Stimulated activated CD8-positive, alpha-beta memory T cell treated with anti-CD3 and anti-CD28 coated beads, Interleukin-4, amount 100 ng/mL, for 4 hours (primary cell): ENCODE results near the gene SERTAD1.
"Not testable (repeated sequence)": the region's sequence is repeated elsewhere in the genome, so short reads cannot be mapped to it uniquely, and the experiment has no call there.

ENCODE experiments used
- DNase-seq, 2 donors: peaks; one replicate each; pipeline ENCODE4 v3.0.0-alpha.2; 2020; ENCODE audit warnings: low read depth in 2 of 2, low spot score in 1 of 2

SERTAD1 gene

DNA sequence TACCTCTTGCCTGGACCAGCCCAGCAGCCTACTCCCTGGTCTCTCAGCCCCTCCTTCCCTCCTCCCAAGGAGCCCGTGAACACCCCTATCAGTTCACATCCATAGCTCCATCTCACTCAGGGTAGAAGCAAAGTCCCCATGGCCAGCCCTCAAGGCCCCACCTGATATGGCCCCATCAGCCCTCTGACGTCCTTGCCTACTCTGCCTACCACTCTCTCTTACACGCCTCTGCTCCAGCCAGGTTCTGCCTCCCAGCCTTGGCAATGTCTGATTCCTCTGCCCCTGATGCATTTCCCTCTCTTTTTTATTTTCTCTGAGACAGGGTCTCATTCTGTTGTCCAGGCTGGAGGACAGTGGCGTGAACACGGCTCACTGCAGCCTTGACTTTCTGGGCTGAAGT, 26.2 kb upstream of the SERTAD1 start:
- no peak for DNase-seq

DNA sequence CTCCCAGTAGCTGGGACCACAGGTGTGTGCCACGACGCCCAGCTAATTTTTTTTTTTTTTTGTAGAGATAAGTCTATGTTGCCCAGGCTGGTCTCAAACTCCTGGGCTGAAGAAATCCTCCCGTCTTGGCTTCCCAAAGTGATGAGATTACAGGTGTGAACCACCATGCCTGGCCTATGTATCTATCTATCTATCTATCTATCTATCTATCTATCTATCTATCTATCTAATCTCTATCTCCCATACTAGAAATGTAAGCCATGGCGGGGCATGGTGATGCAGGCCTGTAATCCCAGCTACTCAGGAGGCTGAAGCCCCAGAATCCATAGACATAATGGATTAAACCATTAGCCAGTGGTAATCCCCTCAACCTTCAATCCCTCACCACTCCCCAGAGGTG, 24.9 kb upstream of the SERTAD1 start:
- DNase-seq = no peak

DNA sequence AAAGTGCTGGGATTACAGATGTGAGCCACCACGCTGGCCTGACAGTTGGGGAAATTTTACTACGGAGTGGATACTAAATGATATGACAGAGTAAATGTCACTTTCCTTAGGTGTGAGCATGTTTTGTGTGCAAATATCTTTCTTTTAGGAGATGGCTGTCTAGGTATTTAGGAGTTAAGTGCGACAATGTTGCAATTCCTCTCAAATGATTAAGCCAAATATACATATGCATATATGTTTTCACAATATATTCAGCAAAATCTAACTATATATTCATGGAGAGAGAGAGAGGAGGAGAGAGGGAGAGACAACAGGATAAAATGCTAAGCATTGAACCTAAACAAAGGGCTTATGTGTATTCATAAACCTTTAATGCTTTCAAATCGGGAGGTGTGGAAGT, 23.7 kb upstream of the SERTAD1 start:
- DNase-seq = no peak

DNA sequence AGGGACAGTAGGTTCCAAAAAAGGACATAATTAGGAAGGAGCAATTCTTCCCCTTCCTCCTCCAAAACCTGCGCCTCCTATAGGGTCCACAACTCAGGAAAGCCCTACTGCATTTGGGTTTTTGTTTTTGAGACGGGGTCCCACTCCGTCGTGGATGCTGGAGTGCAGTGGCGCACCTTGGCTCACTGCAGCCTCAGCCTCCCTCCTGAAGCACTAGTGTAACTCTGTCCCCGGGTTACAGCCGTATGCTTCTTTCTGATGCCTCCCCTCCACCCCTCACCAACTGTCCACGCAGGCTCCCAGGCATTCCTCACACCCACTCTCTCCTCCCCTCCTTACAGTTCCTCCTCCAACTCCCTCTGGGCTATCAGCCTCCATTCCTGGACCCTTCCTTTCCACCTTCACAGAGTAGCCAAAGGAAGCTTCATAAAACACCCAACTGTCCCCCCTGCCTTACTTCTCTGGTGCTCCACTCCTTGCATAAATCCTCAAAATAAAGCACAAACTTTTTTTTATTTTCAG, 20.5 kb upstream of the SERTAD1 start:
- DNase-seq = no peak

DNA sequence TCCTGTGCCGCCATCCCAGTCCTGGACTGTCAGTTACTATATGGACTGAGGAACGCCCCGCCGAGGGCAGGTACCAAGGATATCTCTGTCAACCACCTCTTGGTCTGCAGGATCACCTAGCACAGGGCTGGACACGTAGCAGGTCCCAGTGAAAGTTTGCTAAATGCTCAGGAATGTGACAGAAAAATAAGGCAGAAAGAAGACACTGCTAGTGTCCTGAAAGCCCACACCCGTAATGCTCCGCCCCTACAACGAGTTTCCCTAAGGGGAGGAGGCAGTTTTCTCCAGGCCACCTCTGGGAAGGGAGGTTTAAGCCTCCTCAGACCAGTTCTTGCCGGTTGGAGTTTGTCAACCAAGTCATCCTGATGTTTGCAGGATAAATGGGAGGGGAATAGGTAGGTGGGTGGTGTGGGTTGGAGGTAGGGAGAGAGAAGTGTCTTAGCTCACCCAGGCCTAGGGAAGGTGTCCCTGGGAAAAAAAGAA, 20.0 kb upstream of the SERTAD1 start:
- DNase-seq = no peak

DNA sequence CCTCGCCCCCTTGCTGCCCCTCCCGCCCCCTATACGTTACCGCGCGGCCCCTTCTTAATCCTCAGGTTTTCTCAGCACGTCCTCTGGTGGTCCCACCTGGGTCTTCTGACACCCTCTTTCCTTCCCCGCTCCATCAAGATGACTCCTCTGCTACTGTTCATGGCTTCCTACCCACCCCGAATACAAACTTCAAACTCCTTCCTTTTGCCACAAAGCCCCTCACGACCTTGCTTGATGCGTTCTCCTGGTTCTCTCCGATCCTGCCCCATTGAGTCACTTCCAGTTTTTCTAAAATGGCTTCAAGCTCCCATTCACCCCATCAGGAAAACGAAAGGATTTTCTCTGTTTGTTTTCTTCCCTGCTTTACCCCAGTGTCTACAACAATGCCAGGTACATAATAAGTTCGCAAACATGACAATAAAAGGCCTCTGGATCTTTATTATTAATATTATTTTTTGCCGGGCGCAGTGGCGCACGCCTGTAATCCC, 19.1 kb upstream of the SERTAD1 start:
- no peak for DNase-seq

DNA sequence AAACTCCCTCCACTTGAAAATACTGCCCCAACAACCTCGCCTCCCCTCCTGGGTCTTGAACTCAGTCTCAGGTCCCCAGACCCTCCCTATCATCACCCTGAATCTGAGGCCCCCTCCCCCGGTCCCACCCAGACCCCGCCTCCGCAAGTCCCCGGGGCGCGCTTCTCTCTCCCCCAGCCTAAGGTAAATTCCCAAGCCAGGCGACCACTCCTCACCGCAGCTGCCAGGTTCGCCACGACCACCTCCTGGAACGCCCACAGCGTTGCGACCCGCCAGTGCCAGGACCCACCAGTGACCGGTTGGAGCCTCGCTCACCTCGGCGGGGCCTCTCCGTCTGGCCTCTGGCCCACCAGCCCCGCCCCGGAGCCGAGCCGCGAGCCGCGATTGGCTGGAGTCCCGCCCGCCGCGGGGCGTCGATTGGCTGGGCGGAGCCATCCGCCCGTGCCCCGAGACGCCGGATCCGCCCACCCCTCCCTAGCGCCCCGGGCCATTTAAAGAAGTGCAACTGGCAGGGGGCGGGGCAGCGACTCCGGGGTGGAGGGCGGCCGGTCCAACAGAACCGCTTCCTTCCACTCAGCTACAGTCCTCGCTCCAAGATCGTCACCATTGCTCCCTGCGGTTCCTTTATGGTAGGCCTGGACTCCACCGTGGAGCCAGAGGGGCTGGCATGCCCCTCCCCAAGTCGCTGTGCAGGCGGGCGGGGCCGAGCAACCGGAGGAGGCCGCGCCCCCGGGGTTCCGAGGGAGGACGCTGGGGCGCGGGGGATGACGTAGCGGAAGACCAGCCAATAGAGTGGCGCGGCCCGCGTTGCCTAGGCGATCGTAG, 18.4 kb upstream of the SERTAD1 start, which contains the start of gene SERTAD3:
Gene SERTAD3 (minus strand): TSS at position 336 of the 825 bp plus-strand sequence. CDS start 2,255 bp downstream, outside the sequence.
- DNase-seq = peak; percentile 91 to 95

DNA sequence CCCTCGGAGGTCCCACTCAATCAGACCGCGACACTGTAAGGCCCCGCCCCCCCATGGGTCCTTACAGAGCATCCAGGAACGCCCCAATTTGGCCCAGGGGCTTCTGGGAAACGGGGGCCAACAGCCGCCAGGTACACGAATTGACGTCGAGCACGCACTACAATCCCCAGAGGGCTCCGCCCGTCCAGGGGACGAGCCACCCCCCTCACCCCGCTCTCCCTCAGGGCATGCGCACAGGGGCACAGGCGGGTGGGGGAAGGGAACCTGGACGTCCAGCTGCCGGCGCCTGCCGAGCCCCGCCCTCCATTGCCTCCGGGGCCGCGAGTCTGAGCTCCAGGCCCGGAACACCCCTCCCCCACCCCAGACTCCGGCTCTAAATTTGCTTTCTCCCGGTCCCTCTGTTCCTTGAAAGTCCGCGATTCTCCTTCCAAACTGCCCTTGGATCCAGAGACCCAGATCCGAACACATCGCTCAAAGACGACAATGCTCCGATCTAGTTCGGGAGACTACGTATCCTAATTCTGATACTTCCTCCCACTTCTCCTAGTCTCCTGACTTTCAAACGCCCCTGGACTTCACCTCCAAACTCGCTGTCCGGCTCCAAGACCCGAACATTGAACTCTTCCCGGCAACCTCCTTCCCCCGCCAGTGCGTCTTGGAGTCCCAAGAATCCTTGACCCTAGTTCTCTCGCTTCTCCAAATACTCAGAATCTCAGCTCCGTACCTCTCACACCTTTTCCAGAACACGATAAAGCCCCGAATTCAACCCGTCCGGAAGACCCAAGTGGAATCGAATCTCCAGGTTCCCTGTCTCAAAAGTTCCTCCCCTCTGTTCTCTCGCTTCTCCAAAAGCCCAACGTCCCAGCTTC, 17.6 kb upstream of the SERTAD1 start:
- DNase-seq = peak; percentile 95 to 99

DNA sequence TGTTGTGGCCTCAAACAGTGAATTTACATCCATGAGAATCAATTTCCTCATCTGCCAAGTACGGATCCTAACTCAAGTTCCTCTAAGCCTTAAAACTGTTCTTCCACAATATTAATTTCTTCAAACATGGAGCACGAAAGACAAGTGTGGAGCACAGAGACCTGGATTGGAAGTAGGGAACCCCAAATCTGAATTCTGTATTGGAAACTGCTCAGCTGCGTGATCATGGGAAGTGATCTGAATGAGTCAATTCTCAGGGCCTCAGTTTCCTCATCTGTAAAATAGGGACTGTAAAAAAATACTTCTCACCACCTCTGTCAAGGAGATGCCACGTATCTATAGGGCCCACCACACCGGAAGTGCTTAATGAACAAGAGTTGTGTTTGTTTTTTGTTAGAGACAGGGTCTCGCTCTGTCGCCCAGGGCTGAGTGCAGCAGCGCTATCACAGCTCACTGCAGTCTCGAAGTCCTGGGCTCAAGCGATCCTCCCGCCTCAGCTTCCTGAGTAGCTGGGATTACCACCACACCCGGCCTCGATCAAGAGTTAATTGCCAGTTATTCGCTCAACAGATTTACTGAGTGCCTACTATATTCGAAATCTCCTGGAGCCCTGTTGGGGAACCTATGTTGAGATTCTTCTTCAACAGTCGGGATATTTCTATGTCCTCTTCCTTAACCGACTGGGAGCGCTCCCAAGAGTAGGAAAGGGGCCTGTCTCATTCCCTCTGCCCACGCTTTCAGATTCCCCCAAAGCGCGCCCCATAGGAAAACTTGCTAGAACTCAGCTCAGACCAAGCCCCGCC, 16.7 kb upstream of the SERTAD1 start:
- DNase-seq = no peak

DNA sequence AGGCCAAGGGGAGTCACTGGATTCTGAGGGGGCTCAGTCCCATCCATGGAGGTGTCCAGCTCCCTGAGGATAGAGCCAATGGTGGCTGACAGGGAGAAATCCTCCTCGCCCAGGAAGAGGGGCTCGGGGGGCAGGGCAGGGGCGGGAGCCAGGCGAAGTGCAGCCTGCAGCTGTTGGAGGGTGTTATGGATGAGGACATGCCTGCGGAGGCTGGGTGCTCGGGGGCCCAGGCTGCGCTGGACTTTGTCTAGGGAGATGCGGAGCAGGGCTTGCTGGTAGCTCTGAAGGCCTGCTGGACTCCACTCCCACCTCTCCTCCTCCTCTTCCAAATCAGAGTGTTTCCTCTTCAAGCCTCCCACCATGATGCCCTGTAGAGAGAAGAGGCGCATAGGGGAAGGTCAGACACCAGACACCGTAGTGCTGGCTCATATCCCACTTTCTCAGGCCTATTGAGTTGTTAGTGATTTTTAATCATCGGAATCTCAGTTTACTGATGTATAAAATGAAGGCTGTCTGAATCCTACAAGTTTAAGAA, 16.0 kb upstream of the SERTAD1 start:
- no peak for DNase-seq

DNA sequence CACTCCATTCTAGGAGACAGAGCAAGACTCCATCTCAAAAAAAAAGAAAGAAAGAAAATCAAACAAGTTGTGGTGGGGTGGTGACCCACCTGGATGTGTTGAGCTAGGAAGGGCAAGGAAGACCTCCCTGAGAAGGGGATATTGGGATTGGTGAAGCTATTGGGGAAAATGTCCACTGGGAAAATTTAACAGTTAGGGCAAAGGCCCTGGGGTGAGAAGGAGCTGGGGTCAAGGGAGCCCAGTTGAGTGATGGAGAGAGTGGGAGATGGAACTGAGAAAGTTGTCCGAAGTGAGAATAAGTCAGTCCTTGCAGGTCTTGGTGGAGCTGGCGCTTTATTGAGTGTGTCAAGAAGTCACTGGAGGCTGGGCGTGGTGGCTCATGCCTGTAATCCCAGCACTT, 12.5 kb upstream of the SERTAD1 start:
- no peak for DNase-seq

DNA sequence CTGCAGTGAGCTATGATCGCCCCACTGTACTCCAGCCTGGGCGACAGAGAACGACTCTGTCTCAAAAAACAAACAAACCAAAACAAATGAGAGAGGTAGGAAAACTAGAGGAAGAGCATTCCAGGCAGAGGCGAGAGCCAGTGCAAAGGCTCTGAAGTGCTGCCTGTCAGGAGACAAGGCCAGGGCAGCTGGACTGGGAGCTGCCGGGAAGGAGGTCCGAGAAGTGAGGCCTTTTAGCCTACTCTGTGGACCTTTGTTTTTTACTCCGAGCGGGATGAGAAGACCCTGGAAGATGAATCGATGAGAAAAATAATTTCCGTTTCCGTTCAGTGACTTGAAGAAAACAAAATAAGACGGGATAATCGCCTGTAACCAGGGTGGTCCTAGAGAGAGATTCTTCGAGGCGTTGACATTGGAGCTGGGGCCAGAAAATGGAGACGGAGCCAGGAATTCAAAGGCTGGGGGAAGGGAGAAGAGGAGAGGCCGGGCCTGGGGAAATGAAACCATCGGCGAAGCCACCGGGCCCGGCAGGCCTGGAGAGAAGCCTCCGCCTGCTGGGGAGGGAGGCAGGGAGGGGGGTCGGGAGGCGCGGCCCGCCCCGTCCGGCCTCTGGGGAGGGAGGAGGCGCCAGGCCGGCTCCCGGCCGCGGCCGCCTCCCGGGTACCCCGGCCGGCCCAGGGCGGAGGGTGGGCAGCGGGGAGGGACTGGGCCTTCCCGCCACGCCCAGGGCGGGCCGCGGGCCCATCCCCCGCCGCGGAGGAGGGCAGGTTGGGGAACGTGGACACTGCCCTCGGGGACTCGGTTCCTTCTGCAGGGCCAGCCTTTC, 7.8 kb upstream of the SERTAD1 start:
- DNase-seq = peak in 1 of 2 donors; percentile 26

DNA sequence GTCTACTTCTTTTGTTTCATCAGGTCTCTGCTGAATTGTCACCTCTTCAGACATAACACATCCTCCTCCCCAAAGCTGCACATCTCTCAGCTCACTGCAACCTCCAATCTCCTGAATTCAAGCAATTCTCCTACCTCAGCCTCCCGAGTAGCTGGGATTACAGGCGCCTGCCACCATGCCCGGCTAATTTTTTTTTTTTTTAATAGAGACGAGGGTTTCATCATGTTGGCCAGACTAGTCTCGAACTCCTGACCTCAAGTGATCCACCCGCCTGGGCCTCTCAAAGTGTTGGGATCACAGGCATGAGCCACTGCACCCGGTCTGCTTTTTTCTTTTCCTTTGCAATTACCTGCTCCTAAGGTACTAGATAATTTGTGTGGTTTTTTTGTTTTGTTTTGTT, 7.0 kb upstream of the SERTAD1 start:
- not testable (repeated sequence) for DNase-seq

DNA sequence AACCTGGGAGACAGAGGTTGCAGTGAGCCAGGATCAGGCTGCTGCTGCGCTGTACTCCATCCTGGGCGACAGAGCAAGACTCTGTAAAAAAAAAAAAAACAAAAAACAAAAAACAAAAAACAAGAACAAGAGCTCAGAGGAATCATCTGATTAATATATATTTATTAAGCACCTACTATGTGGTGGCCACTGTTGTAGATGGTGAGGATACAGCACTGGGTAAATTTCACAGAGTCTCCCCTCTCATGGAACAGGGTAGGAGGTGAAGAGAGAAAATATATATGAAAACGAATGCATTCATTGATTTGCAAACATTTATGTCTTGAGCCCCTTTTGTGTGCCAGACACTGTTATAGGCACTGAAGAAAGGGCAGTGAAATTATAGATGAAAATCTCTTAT, 5.9 kb upstream of the SERTAD1 start:
- no peak for DNase-seq

DNA sequence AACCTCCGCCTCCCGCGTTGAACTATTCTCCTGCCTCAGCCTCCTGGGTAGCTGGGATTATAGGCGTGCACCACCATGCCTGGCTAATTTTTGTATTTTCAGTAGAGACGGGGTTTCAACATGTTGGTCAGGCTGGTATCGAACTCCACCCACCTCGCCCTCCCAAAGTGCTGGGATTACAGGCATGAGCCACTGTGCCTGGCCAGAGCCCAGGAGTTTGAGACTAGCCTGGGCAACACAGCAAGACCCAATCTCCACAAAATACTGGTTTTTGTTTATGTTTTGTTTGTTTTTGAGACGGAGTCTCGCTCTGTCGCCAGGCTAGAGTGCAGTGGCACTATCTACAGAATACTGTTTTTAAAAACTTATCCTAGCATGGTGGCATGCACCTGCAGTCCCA, 4.5 kb upstream of the SERTAD1 start:
- not testable (repeated sequence) for DNase-seq

DNA sequence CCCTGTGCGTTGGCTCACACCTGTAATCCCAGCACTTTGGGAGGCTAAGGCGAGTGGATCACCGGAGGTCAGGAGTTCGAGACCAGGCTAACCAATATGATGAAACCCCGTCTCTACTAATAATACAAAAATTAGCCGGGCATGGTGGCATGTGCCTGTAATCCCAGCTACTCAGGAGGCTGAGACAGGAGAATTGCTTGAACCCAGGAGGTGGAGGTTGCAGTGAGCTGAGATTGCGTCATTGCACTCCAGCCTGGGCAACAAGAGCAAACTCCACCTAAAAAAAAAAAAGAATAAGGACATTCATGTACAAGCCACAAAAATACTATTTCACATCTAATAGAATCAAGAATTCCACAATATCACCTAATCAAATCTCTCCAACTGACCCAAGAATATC, 2.4 kb upstream of the SERTAD1 start:
- not testable (repeated sequence) for DNase-seq

DNA sequence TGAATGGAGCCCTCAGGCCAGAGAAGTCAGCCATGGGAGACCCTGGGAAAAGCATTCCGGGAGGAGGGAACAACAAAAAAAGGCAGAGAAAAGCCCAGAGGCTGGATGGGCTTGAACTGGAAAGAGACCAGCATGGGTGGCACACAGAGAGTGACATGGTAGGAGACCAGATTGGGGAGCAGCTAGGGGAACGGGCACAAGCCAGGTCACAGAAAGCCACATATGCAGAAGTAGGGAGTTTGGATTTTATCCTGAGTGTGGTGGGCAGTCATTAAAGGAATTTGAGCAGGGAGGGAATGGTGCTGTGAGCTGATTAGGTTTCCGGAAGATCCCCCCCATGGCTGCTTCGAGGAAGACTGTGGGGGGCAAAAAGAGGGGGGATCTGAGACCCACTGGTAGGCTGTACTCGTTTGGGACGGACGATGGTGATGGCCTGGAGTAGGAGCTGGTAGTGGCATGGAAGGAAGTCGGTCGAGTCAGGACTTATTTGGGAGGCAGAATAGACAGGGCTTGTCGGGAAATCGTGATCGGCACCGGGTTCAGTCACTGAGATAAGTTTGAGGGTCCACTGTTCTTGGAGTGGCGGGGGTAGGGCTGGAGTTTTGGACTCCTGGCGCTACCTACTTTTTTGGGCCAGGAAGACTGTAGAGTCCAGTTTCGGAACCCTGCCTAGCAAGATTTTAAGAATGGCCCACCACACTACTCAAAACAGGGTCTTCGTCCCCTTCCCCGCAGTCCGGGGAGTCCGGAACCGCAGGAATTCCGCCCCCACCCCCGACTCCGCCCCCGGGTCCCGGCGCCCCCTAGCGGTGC, 949 bp downstream of the SERTAD1 start:
- no peak for DNase-seq

DNA sequence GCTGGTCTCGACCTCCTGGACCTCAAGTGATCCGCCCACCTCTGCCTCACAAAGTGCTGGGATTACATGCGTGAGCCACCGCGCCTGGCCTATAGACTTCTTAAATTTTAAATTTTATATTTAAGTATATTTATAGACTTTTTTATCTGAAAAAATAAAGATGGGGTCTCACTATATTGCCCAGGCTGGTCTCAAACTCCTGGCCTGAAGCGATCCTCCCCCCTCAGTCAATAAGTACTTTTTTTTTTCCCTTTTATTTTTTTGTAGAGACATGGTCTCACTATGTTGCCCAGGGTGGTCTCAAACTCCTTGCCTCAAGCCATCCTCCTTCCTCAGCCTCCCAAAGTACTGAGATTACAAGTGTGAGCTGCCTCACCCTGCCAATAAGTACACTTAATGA, 1.9 kb downstream of the SERTAD1 start:
- no peak for DNase-seq
